ENCODE measurements around the gene NRP2. TPM values are rescaled to one million over a fixed set of nuclear protein-coding genes. Genes with fewer than 3 reads are reported as not detected.

NRP2 gene
- total RNA-seq, 1 donor from 2014 or later = 89.5 TPM

- Mint-ChIP-seq H3K4me1 (peaks cover 20% of the 10 kb centered on the region), H3K27ac (peak overlapping the region; percentile 79), H3K36me3 (peaks cover 38% of the 10 kb centered on the region), H3K9me3 (no peaks in the 10 kb centered on the region), H3K27me3 (ENCODE audit: low read depth) (no peaks in the 10 kb centered on the region), H3K4me3 (no peak overlapping the region)
- no peak for DNase-seq (ENCODE audit: low spot score in 2 of 2, unreplicated experiment in 2 of 2)
- no peak for TF ChIP-seq CTCF (IDR thresholded peaks at IDR 0.05; ENCODE audit: unreplicated experiment)
Measured at GRCh38 chr2:205744074-205744591, 61.8 kb downstream of the NRP2 start.

GRCh38 chr2:205745661-205746419 is 63.5 kb downstream of the NRP2 start:
- peak overlapping the region; percentile 37 for H3K27ac Mint-ChIP-seq

GRCh38 chr2:205746420-205746785 is 64.1 kb downstream of the NRP2 start:
- Mint-ChIP-seq H3K27me3 (ENCODE audit: low read depth) (no peaks in the 10 kb centered on the region), H3K9me3 (no peaks in the 10 kb centered on the region), H3K36me3 (peaks cover 23% of the 10 kb centered on the region), H3K4me3 (no peak overlapping the region), H3K4me1 (peaks cover 30% of the 10 kb centered on the region), H3K27ac (no peak overlapping the region)
- TF ChIP-seq CTCF (IDR thresholded peaks at IDR 0.05; ENCODE audit: unreplicated experiment) = no peak
- DNase-seq (ENCODE audit: low spot score in 2 of 2, unreplicated experiment in 2 of 2) = no peak

More at GRCh38 chr2:205745661-205746419, 63.5 kb downstream of the NRP2 start:
- no peak for DNase-seq (ENCODE audit: low spot score in 2 of 2, unreplicated experiment in 2 of 2)
- Mint-ChIP-seq H3K9me3 (no peaks in the 10 kb centered on the region), H3K4me1 (peaks cover 25% of the 10 kb centered on the region), H3K4me3 (no peak overlapping the region), H3K27me3 (ENCODE audit: low read depth) (no peaks in the 10 kb centered on the region), H3K36me3 (peaks cover 28% of the 10 kb centered on the region)
- no peak for TF ChIP-seq CTCF (IDR thresholded peaks at IDR 0.05; ENCODE audit: unreplicated experiment)

GRCh38 chr2:205747829-205748386 is 65.6 kb downstream of the NRP2 start:
- no peaks in the 10 kb centered on the region for H3K9me3 Mint-ChIP-seq
- no peak overlapping the region for H3K4me3 Mint-ChIP-seq
- DNase-seq (ENCODE audit: low spot score in 2 of 2, unreplicated experiment in 2 of 2) = no peak
- H3K27ac Mint-ChIP-seq = peak overlapping the region; percentile 84
- no peak for TF ChIP-seq CTCF (IDR thresholded peaks at IDR 0.05; ENCODE audit: unreplicated experiment)
- no peaks in the 10 kb centered on the region for H3K27me3 Mint-ChIP-seq (ENCODE audit: low read depth)
- H3K36me3 Mint-ChIP-seq = peaks cover 16% of the 10 kb centered on the region
- peaks cover 38% of the 10 kb centered on the region for H3K4me1 Mint-ChIP-seq

GRCh38 chr2:205748639-205749038 is 66.3 kb downstream of the NRP2 start:
- Mint-ChIP-seq H3K4me3 (no peak overlapping the region), H3K27ac (no peak overlapping the region)

More at GRCh38 chr2:205748639-205749038, 66.3 kb downstream of the NRP2 start:
- DNase-seq (ENCODE audit: low spot score in 2 of 2, unreplicated experiment in 2 of 2) = no peak
- no peak for TF ChIP-seq CTCF (IDR thresholded peaks at IDR 0.05; ENCODE audit: unreplicated experiment)
- Mint-ChIP-seq H3K27me3 (ENCODE audit: low read depth) (no peaks in the 10 kb centered on the region), H3K4me1 (peaks cover 40% of the 10 kb centered on the region), H3K9me3 (no peaks in the 10 kb centered on the region), H3K36me3 (peaks cover 17% of the 10 kb centered on the region)
